Panc1 (cell line): Measurements from ENCODE around the gene CABLES2.

ENCODE experiments used
- CTCF ChIP-seq: fragments of 450-650 bp; IDR thresholded peaks from 2 replicates; pipeline ENCODE4 v1.5.1; 2017; ENCODE audit warnings: mild to moderate bottlenecking
- POLR2AphosphoS5 ChIP-seq: IDR thresholded peaks from 2 replicates; pipeline ENCODE4 v1.6.1; 2012; ENCODE audit warnings: mild to moderate bottlenecking, low read depth, low read length, moderate library complexity
- REST ChIP-seq, 2 experiments: IDR thresholded peaks; 2 replicates each; pipeline ENCODE4 v1.6.1; 2011 to 2012; ENCODE audit warnings: low read depth in 2 of 2, control low read depth in 1 of 2, low read length in 1 of 2, mild to moderate bottlenecking in 1 of 2, moderate library complexity in 1 of 2; ENCODE audit not compliant: insufficient read depth in 1 of 2
- SIN3A ChIP-seq: IDR thresholded peaks from 2 replicates; pipeline ENCODE4 v1.6.1; 2012; ENCODE audit warnings: low read depth, mild to moderate bottlenecking, low read length, moderate library complexity, borderline replicate concordance; ENCODE audit not compliant: insufficient read depth

- TF ChIP-seq CTCF (no peak), POLR2AphosphoS5 (no peak), REST (IDR thresholded peaks at IDR 0.05; ENCODE audit: insufficient read depth in 1 of 2, low read depth in 2 of 2, low read length in 1 of 2) (no peak), SIN3A (no peak)
These were observed 30.0 kb downstream of the CABLES2 start for GRCh38 chr20:62377064-62377461.
